ENCODE results near the gene CCBE1. TPM values are rescaled to one million over a fixed set of nuclear protein-coding genes. Genes with fewer than 3 reads are reported as not detected.
A peak's percentile ranks its signal among the peaks of the same experiment; 100 is the strongest.

CCBE1 gene
- total RNA-seq, 1 donor from 2014 or later = 0.68 TPM

DNA sequence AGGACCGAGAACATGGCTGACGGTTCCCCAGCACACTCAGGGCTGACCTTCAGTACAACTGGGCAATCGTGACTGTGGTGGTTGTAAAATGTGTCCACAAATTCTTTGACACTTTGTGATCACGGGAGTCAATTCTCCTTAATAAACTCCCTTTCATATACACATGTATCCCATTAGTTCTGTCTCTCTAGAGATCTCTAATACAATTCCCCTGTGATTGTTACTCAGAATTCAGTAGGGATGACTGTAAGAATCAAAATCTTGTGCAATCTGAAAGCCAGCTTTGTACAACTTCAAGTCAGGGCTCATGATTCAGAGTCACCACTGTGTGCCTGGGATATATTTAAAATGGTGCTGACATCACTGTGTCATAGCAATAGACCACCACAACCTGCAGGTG, 248.7 kb downstream of the CCBE1 start:
- DNase-seq = no peak

DNA sequence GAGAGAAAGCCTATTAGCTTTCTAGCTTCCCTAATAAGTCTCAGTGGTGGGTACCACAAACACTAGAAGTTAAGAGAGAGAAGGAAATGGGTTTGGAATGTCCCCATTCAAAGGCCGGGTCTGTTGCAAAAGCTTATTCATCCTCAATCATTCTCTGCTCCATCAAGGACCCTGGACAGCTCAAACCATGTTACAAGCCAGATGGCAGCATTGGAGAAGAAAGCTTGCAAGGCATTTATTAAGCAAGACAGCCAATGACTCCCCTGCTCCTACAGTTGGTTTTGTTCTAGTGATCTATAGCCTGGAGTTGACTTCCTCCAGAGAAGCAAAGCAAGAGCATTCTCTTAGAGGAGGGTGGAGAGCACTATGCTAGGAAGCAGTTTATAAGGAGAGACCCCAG, 251.2 kb downstream of the CCBE1 start:
- peak; percentile 38 for DNase-seq

DNA sequence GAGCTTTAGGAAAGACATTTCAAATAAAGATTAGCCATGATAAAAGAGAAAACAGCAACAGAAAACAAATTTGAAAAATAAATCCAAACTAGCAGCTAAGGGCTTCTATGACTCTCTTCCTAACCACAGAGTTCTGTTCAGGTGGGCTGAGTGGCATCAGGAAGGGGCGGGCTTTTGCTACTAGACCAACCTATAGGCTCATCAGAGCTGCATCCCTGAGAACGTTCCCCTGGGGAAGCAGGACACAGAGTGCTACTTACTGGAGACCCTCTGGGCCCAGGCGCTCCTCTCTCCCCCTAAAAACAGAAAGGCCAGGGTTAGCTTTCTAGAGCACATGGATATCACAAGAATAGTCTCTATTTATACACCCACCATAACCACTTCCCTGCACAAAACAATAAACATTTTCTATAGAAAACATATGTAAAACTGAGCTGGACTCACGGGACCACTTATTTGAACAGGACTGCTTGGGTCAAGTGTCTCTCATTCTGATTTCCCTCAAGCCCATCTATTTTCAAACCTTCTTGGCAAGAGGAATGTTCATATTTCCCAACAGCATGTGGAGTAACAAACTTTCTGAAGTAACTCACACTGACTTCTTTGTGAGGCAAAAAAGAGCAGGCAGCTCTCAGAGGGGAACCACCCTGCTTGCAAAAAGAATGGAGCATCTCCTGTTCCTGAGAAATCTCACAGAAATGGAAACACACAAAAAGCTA, 259.2 kb downstream of the CCBE1 start:
- no peak for DNase-seq

DNA sequence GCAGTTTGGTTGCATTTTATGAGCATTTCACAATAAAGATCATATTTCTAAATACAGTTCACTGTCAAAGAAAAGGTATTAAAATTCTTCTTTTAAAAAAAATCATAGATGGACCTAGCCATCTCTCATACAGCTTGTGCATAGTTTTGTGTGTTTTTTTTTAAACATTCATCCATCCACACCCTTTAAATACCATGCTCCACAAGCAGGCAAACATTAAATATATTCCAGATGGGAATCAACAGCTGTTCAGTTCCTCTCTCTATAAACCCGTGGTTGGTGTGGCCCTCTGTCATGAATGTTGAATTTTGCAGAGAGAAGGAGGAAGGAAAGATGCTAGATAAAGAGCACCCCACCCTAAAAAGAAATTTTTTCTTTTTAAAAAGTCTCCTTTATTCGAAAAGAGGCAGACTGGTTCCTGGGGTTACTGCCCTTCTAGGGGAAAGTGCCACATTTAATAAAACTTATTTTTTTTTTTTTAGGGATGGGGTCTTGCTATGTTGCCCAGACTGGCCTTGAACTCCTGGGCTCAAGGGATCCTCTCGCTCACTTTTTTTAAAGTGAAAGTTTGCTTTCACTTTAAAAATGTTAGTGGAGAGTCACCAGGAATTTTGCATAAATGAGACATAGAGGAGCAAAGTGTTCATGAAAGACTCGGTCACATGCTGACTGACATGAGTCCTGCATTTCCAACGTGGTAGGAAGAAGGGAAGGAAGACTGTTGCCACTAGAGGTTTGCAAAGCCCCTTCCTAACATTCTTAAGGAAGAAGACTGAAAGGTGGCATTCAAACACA, 264.2 kb downstream of the CCBE1 start:
- DNase-seq = no peak

DNA sequence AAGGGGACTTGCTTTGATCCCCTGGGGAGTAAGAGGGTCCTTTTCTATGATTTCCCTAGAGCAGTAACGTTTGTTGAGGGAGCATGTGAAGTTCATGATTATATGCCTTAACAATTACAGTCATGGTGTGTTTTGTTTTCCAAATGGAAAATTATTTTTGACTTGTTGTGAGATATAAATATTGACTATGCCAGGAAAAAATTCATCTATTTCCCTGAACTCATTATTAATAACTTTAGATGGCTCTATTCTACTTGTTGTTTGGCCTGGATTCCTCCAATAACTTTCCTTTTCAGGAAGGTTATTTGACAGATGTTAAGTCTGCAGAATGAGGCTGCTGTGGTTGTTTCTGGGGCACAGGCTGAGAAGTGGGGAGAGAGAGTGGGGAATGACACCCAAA, 266.1 kb downstream of the CCBE1 start:
- no peak for DNase-seq

DNA sequence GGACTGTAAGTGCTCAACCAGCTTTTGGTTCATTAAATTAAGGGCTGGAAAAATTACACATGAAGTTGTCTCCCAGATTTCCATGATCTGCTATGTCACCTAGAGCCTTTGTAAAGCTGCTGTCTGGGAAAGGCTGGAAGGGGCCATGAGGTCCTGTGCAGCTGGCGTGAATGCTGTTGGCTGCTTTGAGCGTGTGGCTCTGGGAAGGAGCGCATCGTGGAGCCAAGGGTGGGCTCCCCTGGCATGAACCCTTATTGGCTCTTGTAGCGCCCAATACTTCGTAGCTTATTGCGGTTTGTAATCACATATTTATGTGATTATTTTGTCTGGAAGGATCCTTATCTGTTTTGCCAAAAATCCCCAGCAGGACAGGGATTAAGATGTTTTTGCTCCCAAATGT, 267.6 kb downstream of the CCBE1 start:
- DNase-seq = no peak

DNA sequence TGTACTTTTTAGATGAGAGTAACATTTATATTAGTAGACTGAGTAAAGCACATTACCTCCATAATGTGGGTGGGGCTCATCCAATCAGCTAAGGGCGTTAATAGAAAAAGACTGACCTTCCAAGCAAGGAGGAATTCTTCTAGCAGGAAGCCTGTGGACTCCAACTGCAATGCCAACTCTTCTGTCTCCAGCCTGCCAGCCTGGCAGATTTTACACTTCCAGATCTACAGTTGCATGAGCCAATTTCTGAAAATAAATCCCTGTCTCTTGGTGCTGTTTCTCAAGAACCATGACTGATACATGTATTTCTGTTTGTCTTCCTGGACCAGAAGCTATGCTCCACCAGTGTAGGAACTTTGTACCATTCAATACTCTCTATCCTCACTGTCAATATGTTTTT, 269.2 kb downstream of the CCBE1 start:
- DNase-seq = no peak

DNA sequence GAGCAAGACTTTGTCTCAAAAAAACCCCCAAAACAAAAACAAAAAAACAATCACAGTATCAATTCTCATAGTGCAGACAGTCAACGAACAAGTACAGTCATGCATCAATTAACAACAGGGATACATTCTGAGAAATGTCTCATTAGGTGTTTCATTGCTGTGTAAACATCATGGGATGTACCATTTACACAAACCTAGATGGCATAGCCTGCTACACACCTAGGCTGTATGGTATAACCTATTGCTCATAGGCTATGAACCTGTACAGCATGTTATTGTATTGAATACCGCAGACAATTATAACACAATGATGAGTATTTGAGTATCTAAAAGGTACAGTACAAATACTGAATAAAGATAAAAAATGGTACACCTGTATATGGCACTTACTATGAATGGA, 270.4 kb downstream of the CCBE1 start:
- DNase-seq = no peak

DNA sequence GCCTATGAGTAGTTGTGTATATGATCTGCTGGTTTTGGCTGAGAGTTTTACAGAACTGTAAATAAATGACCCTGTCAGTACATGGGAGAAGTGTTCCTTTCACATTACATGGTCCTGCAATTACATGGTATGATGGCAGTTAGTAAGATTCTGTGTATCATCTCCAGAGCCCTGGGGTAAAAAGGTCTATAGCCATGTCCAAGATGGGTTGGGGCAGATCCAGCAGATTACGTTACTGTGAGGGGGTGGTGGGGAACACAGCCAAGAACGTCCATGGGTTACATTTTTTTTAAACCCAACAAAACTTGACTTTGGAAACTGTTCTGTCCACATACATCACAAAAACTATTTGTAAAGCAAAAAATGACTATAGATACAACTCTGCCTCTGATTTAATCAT, 274.0 kb downstream of the CCBE1 start:
- DNase-seq = no peak

DNA sequence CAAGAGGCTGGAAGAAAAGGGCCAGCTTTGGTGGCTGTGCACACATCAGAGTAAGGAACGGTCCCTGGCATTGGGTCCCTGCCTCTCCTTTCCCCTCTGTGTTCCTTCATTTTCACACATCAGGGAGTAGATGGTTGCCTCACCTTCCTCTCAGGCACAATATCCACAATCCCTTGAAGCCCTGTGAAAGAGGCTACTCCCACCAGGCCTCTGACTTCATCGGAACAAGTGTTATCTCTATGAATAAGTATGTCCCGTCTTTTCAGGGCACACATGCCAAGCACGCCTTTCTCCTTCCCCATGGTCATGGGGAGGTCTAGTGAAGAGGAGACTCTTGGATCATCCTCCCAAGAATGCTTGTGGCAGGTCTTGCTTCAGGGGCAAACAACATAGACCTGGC, 277.0 kb downstream of the CCBE1 start:
- DNase-seq = no peak

DNA sequence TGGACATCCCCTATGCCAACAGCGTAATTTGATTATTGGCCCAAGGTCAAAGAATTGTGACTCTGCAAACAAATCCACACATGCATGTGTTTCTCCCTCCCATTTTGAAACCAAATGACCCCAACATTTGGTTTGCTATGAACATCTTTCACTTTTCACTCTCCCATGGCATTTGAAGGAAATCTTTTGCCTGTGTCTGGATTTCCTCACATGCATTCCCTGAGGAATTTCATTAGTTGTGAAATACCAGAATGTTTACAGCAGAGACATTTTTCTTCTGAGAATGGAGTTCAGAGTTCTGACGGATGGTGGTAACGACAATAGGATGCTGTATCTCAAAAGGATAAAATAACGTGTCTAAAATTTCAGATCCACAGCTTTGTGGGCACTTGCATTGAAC, 277.8 kb downstream of the CCBE1 start:
- no peak for DNase-seq

DNA sequence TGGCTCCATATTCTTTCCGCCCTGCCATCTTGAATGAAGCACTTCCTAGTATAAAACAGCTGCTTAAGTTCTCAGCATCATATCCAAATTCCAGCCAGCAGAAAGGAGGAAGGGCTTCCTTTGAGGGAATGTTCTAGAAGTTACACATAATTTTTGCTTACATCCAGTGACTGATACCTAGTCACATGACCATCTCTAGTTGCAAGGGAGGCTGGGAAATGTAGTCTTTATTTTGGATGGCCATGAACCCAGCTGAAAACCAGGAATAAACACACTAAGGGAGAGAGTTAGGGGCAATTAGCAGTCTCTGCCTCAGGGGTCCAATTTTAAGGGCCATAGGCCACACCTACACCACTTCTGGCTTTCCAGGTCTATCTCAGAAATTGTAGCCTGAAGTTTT, 280.4 kb downstream of the CCBE1 start:
- no peak for DNase-seq

DNA sequence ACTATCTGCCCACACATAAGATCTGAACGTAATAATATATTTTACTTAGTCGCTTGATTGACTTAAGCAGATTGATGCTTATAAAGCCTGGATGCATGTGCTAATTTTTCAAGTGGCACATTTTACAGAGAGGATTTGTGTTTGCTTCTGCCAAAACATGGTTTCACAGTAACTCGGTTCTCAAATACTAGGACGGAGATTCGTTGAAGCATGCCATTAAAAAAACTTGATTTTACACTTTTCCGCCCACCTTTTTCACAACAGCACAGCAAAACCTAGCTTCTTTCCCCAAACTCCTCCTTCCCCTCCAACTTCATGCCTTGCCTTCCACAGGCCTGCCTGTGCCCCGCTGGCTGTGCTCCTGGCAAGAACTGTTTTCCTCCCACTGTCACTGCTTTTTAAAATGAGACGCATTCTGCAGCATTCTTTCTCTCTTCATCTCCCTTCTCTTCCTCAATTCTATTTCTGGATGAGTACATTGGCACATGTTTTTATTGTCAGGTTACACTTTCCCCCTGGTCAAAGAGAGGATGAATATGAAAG, 283.0 kb downstream of the CCBE1 start:
- DNase-seq = no peak

DNA sequence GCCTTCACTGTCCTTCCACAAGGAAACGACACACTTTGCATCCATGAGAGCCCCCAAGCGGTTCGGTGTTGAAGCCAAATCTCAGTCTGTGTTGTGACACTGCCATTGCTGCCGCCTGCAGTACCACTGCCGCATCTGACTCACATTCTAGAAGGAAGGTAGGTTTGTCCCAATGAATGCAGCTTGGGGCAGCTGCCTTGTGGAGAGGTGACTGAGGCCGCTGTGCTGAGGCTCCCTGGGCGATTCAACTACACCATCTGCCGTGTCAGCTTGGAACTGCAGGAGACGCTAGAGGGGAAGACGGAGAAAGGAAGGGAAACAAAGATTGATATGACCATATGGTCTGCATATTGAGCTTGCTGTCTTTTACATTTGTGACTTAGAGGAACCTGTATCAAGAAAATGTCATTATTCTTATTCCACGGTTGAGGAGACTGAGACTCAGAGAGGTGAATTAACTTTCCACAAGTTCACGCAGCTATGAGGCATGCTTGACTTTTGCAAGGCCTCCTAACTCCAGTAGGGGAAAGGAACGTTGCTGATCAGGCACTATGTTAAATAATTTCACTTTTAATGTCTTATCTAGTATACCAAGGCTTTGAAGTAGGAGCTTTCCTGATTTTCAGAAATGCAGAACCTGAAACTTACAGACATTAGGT, 294.7 kb downstream of the CCBE1 start:
- DNase-seq = peak; percentile 85

DNA sequence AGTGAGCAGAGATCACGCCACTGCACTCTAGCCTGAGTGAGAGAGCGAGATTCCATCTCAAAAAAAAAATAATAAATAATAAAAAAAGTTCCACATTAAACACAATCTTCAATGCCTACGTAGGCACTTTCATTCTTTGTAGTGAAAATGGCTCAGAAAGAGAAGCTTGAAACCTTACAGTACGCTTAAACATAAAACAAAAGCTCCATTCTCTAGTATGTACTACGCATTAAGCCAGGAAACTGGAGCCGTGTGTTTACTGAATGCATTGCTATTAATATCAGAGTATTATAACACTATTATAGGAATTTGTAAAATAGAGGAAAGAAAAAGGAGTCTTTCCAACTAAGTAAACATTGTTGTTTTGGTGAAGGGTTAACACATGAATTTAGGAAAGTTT, 296.8 kb downstream of the CCBE1 start:
- DNase-seq = no peak

DNA sequence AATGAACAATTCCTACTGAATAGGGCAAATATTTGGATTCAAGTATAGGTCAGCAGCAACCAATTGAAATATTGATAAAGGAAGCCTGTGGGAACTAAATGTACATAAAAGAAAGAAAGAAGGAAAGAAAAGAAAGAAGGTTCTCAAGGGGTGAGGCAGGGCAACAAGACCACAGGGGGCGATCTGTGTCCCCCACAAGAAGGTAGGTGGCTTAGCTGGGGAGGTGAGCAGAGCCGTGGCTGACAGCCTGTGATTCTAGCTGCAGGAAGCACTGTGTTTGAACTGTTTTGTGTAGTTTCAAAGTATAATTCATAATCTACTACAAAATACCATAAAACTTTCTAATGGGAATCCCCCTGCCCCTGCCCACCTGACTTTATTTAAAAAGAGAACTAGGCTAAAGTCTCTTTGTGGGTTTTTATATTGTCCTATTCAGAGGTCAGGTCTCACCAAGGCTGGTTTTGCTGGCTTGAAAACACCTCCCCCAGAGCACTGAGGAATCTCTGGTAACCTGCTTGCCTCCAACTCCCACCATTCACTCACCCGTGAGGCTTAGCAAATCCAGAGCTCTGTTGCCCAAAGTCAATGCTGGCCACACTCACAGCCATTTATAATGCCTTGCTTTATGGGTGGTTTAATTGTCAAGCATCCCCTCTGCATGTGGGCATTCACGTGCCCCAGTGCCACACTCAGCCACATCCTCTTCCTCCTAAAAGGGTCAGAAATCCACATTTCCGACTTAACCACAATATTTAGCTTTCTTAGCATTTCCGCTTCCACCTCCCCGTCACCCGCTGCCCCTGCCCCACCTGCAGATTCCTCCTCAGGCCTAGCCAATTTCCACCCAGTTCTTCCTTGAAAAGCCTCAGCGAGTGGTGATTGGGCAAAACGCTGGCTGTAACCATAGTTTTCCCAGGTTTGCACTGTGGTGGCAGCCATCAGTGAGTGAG, 301.7 kb downstream of the CCBE1 start:
- no peak for DNase-seq

DNA sequence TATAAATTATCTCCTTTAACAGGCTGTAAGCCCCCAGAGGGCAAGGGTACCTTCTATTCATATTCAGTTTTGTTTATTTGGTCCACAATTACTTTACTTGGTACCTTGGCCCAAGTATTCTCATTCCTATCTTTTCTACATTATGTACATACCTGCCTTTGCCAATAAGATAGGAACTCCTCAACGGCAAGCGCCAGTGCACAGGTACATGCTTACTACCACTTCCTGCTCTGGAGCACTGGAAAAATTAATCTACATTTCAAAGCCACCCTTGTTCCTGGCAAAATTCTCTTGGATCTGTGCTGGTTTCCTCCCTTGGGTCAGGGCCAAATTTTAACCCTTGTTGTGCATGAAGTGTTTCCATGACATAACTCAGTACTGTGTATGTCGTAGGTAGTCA, 303.8 kb downstream of the CCBE1 start:
- DNase-seq = no peak

DNA sequence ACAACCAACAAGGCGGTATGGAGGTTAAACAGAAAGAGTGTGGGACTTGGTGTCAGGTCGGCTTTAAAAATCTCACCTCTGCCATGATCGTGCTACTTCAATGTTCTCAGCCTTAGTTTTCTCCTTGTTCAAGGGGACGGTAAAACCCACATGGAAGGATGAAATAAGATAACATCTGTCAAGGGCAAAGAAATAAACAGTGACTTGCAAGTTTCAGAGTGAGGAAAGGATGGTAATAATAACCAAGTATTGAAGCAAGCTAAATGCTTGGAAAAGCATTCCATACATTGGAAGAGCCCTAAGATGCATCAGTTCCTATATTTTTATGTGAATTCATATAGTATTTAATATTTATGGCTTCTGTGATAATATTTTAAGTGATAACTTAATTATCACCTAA, 308.4 kb downstream of the CCBE1 start:
- DNase-seq = no peak

DNA sequence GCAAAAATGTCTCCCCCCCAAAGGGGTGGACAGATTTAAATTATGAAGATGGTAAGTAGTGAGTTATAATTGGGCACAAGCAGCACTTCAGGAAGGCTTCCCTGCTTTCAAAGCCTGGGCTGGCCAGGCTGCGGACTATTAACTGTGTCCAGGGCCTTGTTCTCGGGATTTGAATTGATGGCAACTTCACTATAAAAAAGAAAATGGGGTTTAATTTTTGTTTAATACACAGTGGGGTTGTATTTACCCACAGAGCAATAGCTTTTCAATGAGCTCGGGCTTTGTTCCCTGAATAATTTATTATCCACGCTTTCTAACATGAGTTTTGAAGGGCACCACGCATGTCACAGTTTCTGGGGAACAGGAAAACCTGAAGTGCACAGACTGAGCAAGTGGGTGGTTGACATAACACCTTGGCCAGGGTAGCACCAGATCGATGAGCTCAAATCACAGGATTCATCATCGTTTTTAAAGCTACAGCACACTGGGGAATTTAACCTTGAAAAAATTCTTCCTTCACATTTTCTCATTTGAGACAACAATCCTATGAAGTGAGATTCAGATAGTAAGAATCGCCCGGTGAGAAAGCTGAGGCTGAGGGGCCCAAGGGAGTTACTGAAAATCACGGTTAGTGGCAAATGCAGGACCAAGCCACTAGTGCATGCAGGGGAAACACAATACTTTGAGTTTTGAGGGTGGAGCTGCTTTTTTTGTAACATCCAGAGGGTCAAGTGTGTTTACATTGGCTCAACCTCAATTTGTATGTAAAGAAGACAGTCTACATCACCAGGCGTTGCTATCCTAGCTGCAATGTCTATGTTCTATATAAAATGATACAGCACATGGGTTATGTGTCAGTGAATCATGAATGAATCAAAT, 309.3 kb downstream of the CCBE1 start:
- no peak for DNase-seq

DNA sequence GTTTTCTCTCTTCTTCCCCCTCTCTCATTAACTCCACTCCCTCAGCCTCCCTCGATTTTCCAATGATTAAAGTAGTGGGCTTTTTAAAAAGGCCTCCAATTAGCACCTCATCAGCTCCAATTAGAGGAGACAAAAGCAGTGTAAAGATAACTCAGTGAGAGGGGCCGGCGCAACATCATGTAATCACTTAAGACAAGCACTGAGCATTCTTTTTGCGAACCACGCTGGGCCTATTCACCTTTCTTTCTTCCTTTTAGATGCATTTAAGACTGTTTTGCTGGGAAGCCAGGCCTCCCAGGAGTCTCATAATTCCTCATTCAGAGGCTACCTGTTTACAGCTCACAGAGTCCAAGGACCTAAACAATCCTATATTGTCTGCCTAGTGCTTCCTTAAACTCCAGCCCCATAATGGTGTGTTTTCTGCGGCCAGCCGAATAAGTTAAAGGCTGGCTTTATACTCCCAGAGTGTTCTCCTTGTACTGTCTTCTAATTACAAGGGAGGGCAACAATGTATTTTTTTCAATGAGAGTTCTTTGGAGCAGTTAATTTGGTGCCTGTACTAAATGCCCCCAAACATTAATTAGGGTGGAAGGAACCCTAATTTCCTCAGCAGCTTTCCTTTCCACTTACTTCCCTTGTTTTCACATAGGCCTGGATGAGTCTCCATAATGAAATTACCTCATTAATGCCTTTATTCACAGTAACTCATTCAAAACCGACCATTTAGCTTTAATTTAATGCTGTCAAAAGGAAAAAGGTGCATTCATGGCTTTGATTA, 310.1 kb downstream of the CCBE1 start:
- DNase-seq = no peak

DNA sequence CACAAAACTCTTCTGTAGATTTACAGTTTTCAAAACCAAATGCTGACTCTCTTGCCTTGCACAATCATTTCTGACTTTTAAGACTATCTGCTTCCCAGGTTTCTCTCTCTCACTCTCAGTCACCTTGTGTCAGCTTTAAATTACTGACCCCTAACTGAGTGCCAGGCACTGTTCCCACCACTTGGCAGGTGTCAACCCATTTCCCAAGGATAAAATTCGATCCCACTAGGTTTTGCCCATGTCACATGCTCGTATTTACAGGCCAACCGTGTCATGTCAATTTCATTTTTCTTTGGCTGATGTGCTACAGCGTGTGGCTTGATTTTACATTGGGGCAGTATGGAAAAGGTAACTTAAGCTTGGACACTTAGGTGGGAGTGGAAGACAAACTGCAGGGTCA, 312.0 kb downstream of the CCBE1 start:
- DNase-seq = no peak

All from dermis blood vessel endothelial cell (primary cell).